ENCODE data around the gene TEKT4.
"Not testable (repeated sequence)": the region's sequence is repeated elsewhere in the genome, so short reads cannot be mapped to it uniquely, and the experiment has no call there.

TEKT4 gene

DNA sequence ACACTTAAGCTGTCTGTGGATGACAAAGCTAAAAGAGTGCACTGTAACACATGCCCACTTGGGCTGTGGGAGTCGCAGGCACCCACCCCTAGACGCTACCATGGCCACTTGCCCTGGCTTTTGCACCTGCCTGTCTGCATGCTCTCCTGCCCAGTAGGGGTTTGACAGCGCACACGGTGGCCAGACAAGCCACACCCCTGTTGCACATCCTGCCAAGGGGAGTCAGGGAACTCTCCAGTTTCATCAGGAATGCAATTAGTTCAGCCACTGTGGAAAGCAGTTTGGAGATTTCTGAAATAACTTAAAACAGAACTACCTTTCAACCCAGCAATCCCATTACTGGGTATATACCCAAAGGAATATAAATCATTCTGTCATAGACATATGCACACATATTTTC, 35.7 kb downstream of the TEKT4 start:
- POLR2A ChIA-PET: not testable (repeated sequence)

DNA sequence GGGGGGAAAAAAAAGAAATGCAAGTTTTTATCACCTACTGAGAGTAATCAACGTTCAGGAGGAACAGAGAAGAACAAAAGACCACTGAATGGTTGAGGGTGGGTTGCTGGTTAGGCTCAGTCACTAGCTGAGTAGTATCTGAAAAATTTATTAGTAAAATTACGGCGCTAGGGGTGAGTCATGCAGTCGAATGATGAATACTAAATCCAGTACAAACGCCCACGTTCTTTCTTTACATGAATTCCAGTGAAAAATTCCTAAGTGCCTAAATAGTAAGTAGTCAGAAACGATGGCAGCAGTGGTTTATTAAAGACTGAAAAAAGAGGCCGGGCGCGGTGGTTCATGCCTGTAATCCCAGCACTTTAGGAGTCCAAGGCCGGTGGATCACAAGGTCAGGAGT, 52.0 kb downstream of the TEKT4 start:
- TF ChIP-seq ZNF473 (tag by site-specific recombination; IDR thresholded peaks at IDR 0.05) (no peak), ZBTB20 (tag by site-specific recombination; IDR thresholded peaks at IDR 0.05) (no peak), ZNF664 (tag by site-specific recombination; IDR thresholded peaks at IDR 0.05) (no peak), ZNF791 (tag by site-specific recombination; IDR thresholded peaks at IDR 0.05) (no peak), YY1 (tag by site-specific recombination; IDR thresholded peaks at IDR 0.05) (no peak), SCRT1 (tag by site-specific recombination; IDR thresholded peaks at IDR 0.05; ENCODE audit: borderline replicate concordance) (no peak), FEZF1 (tag by site-specific recombination; IDR thresholded peaks at IDR 0.05) (no peak), ZNF324 (tag by site-specific recombination; IDR thresholded peaks at IDR 0.05) (no peak), ZNF133 (tag by site-specific recombination; IDR thresholded peaks at IDR 0.05) (no peak), ZNF16 (tag by site-specific recombination; IDR thresholded peaks at IDR 0.05; ENCODE audit: low read depth) (no peak), ZNF248 (tag by site-specific recombination; IDR thresholded peaks at IDR 0.05) (no peak), ZNF623 (tag by site-specific recombination; IDR thresholded peaks at IDR 0.05) (no peak)
- TF ChIP-seq, protein P1, sequence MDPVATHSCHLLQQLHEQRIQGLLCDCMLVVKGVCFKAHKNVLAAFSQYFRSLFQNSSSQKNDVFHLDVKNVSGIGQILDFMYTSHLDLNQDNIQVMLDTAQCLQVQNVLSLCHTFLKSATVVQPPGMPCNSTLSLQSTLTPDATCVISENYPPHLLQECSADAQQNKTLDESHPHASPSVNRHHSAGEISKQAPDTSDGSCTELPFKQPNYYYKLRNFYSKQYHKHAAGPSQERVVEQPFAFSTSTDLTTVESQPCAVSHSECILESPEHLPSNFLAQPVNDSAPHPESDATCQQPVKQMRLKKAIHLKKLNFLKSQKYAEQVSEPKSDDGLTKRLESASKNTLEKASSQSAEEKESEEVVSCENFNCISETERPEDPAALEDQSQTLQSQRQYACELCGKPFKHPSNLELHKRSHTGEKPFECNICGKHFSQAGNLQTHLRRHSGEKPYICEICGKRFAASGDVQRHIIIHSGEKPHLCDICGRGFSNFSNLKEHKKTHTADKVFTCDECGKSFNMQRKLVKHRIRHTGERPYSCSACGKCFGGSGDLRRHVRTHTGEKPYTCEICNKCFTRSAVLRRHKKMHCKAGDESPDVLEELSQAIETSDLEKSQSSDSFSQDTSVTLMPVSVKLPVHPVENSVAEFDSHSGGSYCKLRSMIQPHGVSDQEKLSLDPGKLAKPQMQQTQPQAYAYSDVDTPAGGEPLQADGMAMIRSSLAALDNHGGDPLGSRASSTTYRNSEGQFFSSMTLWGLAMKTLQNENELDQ (tag by site-specific recombination; IDR thresholded peaks at IDR 0.05; ENCODE audit: low read depth): no peak
- TF ChIP-seq, protein P2, sequence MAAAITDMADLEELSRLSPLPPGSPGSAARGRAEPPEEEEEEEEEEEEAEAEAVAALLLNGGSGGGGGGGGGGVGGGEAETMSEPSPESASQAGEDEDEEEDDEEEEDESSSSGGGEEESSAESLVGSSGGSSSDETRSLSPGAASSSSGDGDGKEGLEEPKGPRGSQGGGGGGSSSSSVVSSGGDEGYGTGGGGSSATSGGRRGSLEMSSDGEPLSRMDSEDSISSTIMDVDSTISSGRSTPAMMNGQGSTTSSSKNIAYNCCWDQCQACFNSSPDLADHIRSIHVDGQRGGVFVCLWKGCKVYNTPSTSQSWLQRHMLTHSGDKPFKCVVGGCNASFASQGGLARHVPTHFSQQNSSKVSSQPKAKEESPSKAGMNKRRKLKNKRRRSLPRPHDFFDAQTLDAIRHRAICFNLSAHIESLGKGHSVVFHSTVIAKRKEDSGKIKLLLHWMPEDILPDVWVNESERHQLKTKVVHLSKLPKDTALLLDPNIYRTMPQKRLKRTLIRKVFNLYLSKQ (tag by site-specific recombination; IDR thresholded peaks at IDR 0.05; ENCODE audit: borderline replicate concordance): no peak
- TF ChIP-seq, protein P3, sequence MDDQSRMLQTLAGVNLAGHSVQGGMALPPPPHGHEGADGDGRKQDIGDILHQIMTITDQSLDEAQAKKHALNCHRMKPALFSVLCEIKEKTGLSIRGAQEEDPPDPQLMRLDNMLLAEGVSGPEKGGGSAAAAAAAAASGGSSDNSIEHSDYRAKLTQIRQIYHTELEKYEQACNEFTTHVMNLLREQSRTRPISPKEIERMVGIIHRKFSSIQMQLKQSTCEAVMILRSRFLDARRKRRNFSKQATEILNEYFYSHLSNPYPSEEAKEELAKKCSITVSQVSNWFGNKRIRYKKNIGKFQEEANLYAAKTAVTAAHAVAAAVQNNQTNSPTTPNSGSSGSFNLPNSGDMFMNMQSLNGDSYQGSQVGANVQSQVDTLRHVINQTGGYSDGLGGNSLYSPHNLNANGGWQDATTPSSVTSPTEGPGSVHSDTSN (CRISPR knock-in tag; IDR thresholded peaks at IDR 0.05): no peak
- Histone ChIP-seq H3K4me3 (ENCODE audit: low read depth, low read length) (no peak overlapping the region), H3K9me3 (ENCODE audit: control insufficient read depth, insufficient read depth, low read depth, low read length) (no peaks in the 10 kb centered on the region), H3K36me3 (ENCODE audit: control insufficient read depth in 2 of 2, insufficient read depth in 1 of 2, low read length in 2 of 2) (no peaks in the 10 kb centered on the region), H3K4me1 (ENCODE audit: control insufficient read depth, insufficient read depth, low read length) (no peaks in the 10 kb centered on the region), H3K27ac (ENCODE audit: extremely low read depth, low read depth, low read length) (no peak overlapping the region)
- CTCF ChIA-PET: interaction anchor here (0.9 kb wide), 1 partner anchor 49 kb away, joined by 3 read pairs; no protein-coding TSS in a partner anchor
- POLR2A ChIA-PET: no interaction called here

More for the DNA sequence above, 35.7 kb downstream of the TEKT4 start:
- H3K27ac ChIP-seq (ENCODE audit: extremely low read depth, low read depth, low read length); H3K4me3 ChIP-seq (ENCODE audit: low read depth, low read length); H3K9me3 ChIP-seq (ENCODE audit: control insufficient read depth, insufficient read depth, low read depth, low read length); H3K36me3 ChIP-seq (ENCODE audit: control insufficient read depth in 2 of 2, insufficient read depth in 1 of 2, low read length in 2 of 2); H3K4me1 ChIP-seq (ENCODE audit: control insufficient read depth, insufficient read depth, low read length); CTCF ChIA-PET: not testable (repeated sequence)
- 0 out of 2 replicates have a peak, but pooled peaks have one; percentile 14 for TF ChIP-seq SCRT2 (tag by site-specific recombination; IDR thresholded peaks at IDR 0.05)

DNA sequence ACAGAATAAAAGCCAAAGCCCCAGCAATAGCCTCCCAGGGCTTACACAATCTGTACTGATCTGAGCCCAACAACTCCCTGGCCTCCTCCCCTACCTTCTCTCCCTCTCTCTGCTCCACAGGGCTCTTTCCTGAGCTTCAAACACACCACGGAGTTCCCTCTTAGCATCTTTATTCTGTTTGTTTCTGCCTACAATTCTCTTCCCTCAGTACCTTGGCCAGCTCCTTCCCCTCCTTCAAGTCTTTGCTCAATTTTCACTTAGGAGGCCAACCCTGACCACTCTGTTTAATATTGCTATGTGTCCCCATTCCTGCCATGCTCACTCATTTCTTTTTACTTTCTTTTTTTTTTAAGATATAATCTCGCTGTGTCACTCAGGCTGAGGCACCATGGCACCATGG, 53.8 kb downstream of the TEKT4 start:
- H3K36me3 ChIP-seq (ENCODE audit: control insufficient read depth in 2 of 2, insufficient read depth in 1 of 2, low read length in 2 of 2); H3K4me1 ChIP-seq (ENCODE audit: control insufficient read depth, insufficient read depth, low read length); POLR2A ChIA-PET; H3K27ac ChIP-seq (ENCODE audit: extremely low read depth, low read depth, low read length); CTCF ChIA-PET; H3K9me3 ChIP-seq (ENCODE audit: control insufficient read depth, insufficient read depth, low read depth, low read length); H3K4me3 ChIP-seq (ENCODE audit: low read depth, low read length): not testable (repeated sequence)
- TF ChIP-seq, protein P4, sequence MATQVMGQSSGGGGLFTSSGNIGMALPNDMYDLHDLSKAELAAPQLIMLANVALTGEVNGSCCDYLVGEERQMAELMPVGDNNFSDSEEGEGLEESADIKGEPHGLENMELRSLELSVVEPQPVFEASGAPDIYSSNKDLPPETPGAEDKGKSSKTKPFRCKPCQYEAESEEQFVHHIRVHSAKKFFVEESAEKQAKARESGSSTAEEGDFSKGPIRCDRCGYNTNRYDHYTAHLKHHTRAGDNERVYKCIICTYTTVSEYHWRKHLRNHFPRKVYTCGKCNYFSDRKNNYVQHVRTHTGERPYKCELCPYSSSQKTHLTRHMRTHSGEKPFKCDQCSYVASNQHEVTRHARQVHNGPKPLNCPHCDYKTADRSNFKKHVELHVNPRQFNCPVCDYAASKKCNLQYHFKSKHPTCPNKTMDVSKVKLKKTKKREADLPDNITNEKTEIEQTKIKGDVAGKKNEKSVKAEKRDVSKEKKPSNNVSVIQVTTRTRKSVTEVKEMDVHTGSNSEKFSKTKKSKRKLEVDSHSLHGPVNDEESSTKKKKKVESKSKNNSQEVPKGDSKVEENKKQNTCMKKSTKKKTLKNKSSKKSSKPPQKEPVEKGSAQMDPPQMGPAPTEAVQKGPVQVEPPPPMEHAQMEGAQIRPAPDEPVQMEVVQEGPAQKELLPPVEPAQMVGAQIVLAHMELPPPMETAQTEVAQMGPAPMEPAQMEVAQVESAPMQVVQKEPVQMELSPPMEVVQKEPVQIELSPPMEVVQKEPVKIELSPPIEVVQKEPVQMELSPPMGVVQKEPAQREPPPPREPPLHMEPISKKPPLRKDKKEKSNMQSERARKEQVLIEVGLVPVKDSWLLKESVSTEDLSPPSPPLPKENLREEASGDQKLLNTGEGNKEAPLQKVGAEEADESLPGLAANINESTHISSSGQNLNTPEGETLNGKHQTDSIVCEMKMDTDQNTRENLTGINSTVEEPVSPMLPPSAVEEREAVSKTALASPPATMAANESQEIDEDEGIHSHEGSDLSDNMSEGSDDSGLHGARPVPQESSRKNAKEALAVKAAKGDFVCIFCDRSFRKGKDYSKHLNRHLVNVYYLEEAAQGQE (tag by site-specific recombination; IDR thresholded peaks at IDR 0.05): peak; percentile 90

Data from HEK293 (cell line).